Erythroblast (primary cell): ENCODE measurements around the gene RPS6KA2.

Experiments used
- GATA1 ChIP-seq: IDR thresholded peaks from 2 replicates; pipeline ENCODE4 v1.6.1; 2011; ENCODE audit warnings: low read depth, mild to moderate bottlenecking, control low read depth, low read length, moderate library complexity
- POLR2A ChIP-seq: IDR thresholded peaks from 2 replicates; pipeline ENCODE4 v1.6.1; 2011; ENCODE audit warnings: mild to moderate bottlenecking, low read length

DNA sequence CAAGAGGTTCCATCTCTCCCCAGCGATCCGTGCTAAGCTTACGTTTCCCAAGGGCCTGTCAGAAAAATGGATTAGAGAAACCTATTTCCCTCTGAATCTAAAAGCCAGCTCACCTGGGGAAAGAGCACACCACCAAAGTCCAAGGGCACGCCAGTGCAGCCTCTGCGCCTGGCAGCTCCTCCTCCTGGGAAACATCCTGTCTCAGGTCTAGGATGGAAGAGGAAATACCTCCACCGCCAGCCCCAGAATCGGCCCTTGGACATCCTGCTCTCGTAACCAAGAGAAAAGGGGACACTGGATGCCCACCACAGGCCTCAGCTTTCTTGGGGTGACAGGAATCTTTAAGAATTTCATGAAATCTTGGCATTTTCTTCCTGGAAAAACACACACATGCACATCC, 59.2 kb downstream of the RPS6KA2 start:
- TF ChIP-seq POLR2A (no peak), GATA1 (no peak)
